K562 (cell line): Measurements from ENCODE around the gene MAD2L1BP.

Experiments
- HCFC1 ChIP-seq: IDR thresholded peaks from 2 replicates; pipeline ENCODE4 v1.6.1; 2012; ENCODE audit warnings: low read depth, low read length, improper control_type of control experiment
- TF ChIP-seq, protein P1 (sequence below): sonication (generic); formaldehyde crosslinking; IDR thresholded peaks from 2 replicates; pipeline ENCODE4 v1.8.0; 2022; ENCODE audit warnings: mild to moderate bottlenecking, low read depth, missing genetic modification reagents

DNA sequence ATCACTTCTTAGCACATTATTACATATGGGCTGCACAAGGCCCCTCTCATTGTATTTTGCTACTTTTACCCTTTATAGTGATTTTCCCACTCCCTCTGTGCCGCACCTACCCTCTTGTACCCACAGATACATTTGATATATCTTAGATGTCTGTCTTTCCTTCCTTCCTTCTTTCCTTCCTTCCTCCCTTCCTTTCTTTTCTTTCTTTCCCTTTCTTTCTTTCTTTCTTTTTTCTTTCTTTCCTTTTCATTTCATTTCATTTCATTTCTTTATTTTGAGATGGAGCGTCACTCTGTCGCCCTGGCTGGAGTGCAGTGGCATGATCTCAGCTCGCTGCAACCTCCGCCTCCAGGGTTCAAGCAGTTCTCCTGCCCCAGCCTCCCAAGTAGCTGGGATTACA is 47.4 kb upstream of the MAD2L1BP start:
- TF ChIP-seq HCFC1: no peak
- TF ChIP-seq, protein P1, sequence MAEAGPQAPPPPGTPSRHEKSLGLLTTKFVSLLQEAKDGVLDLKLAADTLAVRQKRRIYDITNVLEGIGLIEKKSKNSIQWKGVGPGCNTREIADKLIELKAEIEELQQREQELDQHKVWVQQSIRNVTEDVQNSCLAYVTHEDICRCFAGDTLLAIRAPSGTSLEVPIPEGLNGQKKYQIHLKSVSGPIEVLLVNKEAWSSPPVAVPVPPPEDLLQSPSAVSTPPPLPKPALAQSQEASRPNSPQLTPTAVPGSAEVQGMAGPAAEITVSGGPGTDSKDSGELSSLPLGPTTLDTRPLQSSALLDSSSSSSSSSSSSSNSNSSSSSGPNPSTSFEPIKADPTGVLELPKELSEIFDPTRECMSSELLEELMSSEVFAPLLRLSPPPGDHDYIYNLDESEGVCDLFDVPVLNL (CRISPR knock-in tag): no peak
